Measurements from ENCODE around the gene ANKRD39. TPM values are rescaled to one million over a fixed set of nuclear protein-coding genes. Genes with fewer than 3 reads are reported as not detected.

Gene ANKRD39
- total RNA-seq, 1 experiment from 2014 or later = 9.5 TPM

DNA sequence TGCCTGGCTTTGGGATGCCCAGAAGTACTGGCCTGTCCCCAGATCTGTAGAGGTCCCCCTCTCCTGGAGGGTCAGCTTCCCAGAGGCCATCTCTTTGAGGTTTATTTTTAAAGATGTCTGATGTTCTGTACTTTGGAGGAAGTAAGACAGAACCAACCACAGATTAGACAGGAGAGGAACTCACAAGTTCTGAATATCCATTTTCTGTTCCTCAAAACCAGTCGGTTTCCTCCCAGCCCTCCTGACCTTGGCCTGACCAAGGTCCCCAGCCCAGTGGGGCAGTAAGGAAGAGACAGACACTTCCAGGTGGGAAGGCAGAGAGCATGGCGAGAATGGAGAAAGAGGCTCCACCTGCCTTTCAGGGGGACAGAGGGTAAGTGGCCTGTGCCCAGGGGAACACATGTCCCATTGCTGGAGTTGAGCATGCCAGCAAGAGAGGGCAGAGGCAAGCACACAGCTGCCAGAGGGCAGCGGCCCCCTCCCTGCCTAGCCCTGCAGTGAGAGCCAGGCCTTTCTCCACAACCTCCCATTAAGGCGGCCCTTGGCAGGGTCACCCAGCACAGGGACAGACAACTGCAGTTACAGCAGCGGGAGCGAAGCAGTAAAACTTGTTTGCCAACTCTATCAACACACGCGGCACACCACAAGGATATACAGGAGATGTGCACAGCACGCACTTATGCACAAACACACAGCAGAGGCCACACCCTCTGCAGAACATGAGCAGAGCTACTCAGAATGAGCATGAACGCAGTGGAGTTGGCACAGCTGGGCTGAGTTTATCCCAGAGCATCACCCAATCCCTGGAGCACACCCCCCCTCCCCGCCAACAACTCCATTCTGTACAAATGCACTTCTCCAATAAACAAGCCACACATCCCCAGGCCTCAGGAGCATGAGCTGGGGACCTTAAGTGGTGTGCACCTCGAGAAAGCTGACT is 30.5 kb upstream of the ANKRD39 start:
- DNase-seq (ENCODE audit: low read depth) = no peak

- DNase-seq (ENCODE audit: low read depth) = no peak
Measured at GRCh38 chr2:96887493-96888012, 29.7 kb upstream of the ANKRD39 start.

- DNase-seq (ENCODE audit: low read depth) = no peak
Measured at GRCh38 chr2:96885432-96886347, 27.9 kb upstream of the ANKRD39 start.

DNA sequence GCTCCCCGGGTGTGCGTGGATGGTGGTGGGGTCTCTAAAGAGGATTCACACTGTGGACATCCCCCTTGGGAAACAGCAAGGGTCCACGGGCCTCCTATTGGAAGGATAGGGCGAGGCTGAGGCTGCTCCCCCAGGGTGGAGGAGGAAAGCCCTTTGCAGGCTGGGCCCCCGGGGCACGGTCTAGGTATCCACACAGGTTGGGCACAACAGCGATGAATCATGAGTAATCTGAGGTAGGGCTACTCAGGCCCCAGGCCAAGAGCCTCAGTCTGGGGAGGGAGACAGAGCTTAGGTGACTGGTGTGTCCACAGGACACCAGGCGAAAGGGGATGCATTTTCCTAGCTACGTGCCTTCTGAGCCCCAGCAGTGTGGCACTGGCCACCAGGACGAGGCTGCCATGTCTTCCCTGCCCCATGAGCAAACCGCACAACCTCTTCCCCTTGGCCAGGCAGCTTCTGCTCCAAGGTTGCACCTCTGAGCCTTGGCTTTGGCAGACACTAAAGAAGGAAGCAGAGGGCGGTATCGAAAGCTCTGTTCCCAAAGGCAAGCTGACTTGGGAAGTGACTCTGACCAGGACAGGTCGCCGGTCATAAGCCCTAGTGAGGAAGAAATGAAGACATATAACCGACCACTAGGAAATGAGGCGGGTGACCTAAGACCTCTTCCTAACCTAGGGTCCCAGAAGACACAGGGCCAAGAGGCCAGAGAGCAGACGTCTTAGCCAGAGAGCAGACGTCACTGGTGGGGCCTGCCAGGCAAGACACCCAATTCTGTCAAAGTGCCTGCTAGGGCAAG is 26.7 kb upstream of the ANKRD39 start:
- no peak for DNase-seq (ENCODE audit: low read depth)

DNA sequence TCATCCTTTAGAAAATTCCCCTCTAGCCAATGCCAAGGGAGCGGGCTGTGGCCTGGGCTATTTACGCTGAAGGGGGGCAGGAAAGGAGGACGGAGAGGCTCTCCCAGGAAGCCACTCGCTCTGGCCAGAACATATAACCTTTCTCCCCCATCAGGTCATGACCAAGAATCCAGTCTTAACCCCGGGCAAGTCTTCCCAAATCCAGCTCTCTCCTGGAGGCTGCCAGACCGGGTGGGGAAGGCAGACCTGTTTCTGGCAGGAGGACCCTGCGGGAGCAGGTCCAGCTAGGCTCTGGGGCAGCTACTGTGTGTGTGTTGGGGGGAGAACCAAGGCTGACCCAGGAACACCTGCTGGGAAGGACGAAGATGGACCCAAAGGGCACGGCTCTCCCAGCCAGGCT is 25.5 kb upstream of the ANKRD39 start:
- DNase-seq (ENCODE audit: low read depth) = no peak

DNA sequence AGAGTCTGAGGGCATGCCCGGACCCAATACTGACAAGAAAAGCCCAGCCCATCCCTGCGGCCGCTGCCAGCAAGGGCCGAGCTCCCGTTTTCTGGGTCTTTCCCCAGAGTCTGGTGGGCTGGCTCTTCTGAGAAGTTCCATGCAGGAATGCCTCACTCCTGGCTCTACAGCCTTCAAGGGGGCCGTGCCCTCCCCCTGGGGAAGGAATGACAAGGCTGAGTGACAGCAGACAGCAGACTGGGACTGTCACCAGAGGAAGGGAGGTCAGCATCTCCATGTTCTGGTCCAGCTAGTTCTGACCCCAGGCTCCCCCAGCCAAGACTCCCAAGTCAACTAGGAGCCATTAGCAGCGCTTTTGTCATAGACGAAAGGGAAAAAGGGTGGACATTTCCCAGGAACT is 25.1 kb upstream of the ANKRD39 start:
- no peak for DNase-seq (ENCODE audit: low read depth)

- DNase-seq (ENCODE audit: low read depth) = no peak
Measured at GRCh38 chr2:96882230-96882629, 24.4 kb upstream of the ANKRD39 start.

- no peak for DNase-seq (ENCODE audit: low read depth)
Measured at GRCh38 chr2:96881349-96882195, 23.8 kb upstream of the ANKRD39 start.

- DNase-seq (ENCODE audit: low read depth) = no peak
Measured at GRCh38 chr2:96880891-96881273, 23.1 kb upstream of the ANKRD39 start.

- DNase-seq (ENCODE audit: low read depth) = no peak
Measured at GRCh38 chr2:96879545-96880040, 21.8 kb upstream of the ANKRD39 start.

DNA sequence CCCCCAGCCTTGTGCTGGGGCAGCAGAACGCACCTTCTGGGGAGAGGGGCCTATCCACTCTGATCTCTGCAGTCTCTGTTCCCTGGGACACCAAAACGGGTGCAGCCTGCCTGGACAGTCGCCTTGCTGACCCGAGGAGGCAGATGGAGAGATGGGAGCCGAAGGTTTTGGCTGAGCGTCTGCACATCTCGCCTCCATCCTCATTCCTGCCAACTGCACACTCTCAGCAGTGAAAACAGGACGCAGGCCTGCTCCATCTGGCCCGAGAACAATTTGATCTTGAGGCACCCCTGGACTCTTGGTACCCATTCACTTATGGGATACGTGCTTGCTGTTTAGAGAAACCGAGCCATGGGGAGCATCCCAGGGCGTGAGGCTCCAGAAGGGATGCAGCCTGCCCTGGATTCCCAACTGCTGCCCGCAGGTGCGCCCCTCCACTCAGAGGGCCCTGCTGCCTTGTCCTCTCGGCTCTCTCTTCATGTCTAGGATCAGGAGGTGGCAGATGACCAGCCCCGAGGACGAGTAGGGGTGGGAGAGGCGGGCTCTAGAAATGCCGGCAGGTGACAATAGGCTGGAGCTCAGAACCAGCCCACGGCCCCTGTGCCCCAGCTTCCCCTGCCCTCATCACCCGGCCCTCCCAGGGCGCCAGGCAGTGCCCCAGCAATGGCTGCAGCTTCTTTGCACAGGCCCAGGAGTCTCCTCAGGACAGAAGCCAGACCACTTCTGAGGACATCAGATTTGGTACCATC is 21.2 kb upstream of the ANKRD39 start:
- no peak for DNase-seq (ENCODE audit: low read depth)

- DNase-seq (ENCODE audit: low read depth) = no peak
Measured at GRCh38 chr2:96878171-96878570, 20.4 kb upstream of the ANKRD39 start.

DNA sequence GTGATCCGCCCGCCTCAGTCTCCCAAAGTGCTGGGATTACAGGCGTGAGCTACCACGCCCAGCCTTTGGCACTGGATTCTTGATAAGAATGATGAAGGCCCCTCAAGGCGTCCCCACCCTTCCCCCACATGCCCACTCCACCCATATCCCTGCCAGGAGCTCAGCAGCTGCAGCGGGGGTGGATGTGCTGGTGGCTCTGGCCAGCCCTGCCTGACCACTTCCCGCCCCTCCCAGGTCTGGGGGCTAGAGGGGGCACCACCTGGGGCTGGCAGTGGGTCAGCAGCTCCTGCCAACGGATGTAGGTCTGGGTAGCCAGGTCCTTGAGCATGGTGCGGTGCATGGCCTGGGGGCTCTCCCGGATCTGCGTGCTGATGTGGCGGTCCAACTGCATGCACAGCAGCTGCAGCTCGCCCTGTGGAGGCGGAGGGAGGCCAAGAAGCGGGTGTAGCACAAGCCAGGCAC is 19.8 kb upstream of the ANKRD39 start:
- DNase-seq (ENCODE audit: low read depth) = no peak

DNA sequence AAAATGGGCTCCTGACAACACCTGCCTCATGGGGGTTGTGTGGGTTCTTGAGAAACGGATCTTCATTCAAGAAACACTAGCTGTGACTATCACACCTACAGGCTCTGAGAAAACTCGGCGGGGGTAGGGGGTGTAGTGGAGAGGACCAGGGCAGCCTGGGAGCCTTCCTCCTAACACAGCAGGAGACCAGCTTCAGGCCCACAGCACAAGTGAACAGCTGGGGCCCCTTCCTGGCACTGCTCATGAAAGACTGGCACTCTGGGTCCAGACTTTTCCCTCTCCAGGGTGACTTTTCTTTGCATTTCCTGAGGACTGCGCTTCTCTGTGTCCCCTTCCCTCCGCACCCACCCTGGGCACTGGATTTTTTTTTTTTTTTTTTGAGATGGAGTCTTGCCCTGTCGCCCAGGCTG is 19.2 kb upstream of the ANKRD39 start:
- DNase-seq (ENCODE audit: low read depth) = no peak

GRCh38 chr2:96876269-96877041 is 18.6 kb upstream of the ANKRD39 start:
- DNase-seq (ENCODE audit: low read depth) = peak; percentile 74

DNA sequence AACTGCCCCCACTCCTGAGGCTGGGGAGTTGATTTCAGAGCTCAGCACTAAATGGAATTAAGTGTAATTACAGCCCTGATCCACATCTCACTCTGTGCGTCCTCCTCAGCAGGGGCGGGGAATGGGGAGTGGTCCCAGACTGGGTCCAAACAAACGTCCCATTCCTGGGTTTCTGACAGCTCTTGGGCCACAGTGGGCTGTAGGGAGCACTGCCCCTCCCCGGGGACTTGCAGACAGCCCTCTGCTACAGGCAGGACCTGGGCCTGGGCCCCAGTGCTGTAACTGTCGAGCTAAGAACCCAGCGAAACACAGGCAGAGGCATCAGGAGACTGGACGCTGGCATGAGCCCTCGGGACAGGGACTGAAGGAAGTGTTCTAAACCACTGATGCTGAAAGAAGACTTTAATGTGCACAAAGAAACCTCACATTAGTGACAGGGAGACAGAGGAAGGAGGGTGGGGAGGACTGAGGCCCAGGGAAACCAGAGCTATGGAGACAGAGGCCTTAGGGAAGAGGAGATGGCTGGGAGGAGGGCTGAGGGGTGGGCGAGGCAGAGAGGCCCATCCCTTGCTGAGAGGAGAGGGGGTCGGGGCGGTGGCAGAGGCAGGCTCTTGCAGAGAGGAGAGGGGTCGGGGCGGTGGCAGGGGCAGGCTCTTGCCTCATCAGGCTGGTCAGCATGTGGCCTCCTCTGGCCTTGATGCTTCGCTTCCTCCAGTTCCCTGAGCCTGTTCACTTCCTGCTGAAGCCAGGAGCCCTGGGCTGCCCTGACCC is 17.9 kb upstream of the ANKRD39 start:
- no peak for DNase-seq (ENCODE audit: low read depth)

DNA sequence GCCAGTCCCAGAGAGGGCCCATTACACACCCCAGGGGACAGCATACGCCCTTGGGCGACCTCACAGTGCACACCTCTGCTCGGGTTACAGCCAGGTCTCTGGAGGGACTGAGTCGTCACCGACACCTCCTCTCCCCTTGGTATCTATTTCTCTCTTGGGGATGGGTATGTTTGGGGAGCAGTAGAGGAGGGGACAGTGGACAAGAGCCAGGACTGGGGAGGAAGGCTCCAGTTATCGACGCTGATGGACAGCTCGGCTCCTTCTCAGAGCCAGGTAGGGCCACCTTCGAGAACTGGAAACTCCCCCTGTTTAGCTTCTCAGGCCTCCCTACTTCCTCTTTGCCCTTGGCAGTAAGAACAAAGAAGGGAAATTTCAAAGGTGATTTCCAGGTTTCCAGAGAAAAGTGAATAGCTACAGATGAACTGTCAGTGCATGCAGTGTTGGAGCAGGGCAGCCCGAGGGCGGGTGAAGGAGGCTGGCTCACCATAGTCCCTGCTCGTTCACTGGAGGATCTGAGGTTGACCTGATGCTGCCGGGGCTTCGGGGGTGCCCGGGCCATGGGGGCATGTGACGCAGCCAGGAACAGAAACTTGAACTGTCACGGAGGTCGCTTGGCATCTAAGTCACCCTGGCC is 16.5 kb upstream of the ANKRD39 start:
- no peak for DNase-seq (ENCODE audit: low read depth)

Measured in HT1080 (cell line).